DOHH2 (cell line): ENCODE data around the gene DNTT.

ENCODE experiments used
- EZH2phosphoT487 ChIP-seq: fragments of 200-600 bp; sonication (generic); IDR thresholded peaks from 2 replicates; pipeline ENCODE4 v1.6.1; 2017; ENCODE audit warnings: borderline replicate concordance, mild to moderate bottlenecking, antibody characterized with exemption, low read length, moderate library complexity, mixed read lengths
- TF ChIP-seq, protein P1 (sequence below): fragments of 200-600 bp; sonication (generic); IDR thresholded peaks from one replicate; pipeline ENCODE4 v1.5.1; 2014; ENCODE audit warnings: antibody characterized with exemption, mild to moderate bottlenecking, low read depth, low read length; ENCODE audit not compliant: poor library complexity, severe bottlenecking

GRCh38 chr10:96261132-96261531, 43.1 kb upstream of the DNTT start:
- TF ChIP-seq, protein P1, sequence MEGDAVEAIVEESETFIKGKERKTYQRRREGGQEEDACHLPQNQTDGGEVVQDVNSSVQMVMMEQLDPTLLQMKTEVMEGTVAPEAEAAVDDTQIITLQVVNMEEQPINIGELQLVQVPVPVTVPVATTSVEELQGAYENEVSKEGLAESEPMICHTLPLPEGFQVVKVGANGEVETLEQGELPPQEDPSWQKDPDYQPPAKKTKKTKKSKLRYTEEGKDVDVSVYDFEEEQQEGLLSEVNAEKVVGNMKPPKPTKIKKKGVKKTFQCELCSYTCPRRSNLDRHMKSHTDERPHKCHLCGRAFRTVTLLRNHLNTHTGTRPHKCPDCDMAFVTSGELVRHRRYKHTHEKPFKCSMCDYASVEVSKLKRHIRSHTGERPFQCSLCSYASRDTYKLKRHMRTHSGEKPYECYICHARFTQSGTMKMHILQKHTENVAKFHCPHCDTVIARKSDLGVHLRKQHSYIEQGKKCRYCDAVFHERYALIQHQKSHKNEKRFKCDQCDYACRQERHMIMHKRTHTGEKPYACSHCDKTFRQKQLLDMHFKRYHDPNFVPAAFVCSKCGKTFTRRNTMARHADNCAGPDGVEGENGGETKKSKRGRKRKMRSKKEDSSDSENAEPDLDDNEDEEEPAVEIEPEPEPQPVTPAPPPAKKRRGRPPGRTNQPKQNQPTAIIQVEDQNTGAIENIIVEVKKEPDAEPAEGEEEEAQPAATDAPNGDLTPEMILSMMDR, result no peak
- TF ChIP-seq EZH2phosphoT487, result no peak
